ENCODE results near the gene TKFC. TPM values are rescaled to one million over a fixed set of nuclear protein-coding genes. Genes with fewer than 3 reads are reported as not detected.

TKFC gene
- total RNA-seq, 4 donors from 2014 or later: 16.0 to 24.5 (median 20.0) TPM

- DNase-seq (ENCODE audit: low spot score): no peak
- TF ChIP-seq CTCF (IDR thresholded peaks at IDR 0.05): no peak
Measured at GRCh38 chr11:61338783-61339489, 5.9 kb downstream of the TKFC start.

GRCh38 chr11:61339490-61339878 is 6.5 kb downstream of the TKFC start:
- ATAC-seq (ENCODE audit: low FRiP score): no peak
- no peak for TF ChIP-seq CTCF (IDR thresholded peaks at IDR 0.05)
- no peak for DNase-seq (ENCODE audit: low spot score)

More at GRCh38 chr11:61338783-61339489, 5.9 kb downstream of the TKFC start:
- ATAC-seq (ENCODE audit: low FRiP score): no peak

GRCh38 chr11:61340979-61341378 is 8.0 kb downstream of the TKFC start:
- DNase-seq (ENCODE audit: low spot score) (no peak), ATAC-seq (ENCODE audit: low FRiP score) (no peak)
- no peak for TF ChIP-seq CTCF (IDR thresholded peaks at IDR 0.05)

GRCh38 chr11:61341706-61342105 is 8.7 kb downstream of the TKFC start:
- DNase-seq (ENCODE audit: low spot score) (no peak), ATAC-seq (ENCODE audit: low FRiP score) (no peak)
- no peak for TF ChIP-seq CTCF (IDR thresholded peaks at IDR 0.05)

- no peak for TF ChIP-seq CTCF (IDR thresholded peaks at IDR 0.05)
- ATAC-seq (ENCODE audit: low FRiP score) (no peak), DNase-seq (ENCODE audit: low spot score) (no peak)
Measured at GRCh38 chr11:61342207-61342803, 9.3 kb downstream of the TKFC start.

GRCh38 chr11:61343792-61344745 is 11.0 kb downstream of the TKFC start:
- ATAC-seq (ENCODE audit: low FRiP score): no peak
- TF ChIP-seq CTCF (IDR thresholded peaks at IDR 0.05): no peak
- DNase-seq (ENCODE audit: low spot score): no peak
